ENCODE measurements around the gene MAP2.

The MAP2 gene

GRCh38 chr2:209463226-209463625 lies 39.4 kb downstream of the MAP2 start:
- no peak overlapping the region for H4K5ac ChIP-seq (ENCODE audit: low read length)
- no peak overlapping the region for H3K9ac ChIP-seq (ENCODE audit: low read length)
- H2BK5ac ChIP-seq (ENCODE audit: low read length) = no peak overlapping the region
- H2AK5ac ChIP-seq (ENCODE audit: low read length) = no peak overlapping the region
- no CpG with 5 or more reads among the region's 1 CpG for WGBS (ENCODE audit: extremely low coverage, insufficient coverage, low lambda C conversion rate)
- no peaks in the 10 kb centered on the region for H3K79me1 ChIP-seq (ENCODE audit: low read length)
- no peaks in the 10 kb centered on the region for H3K36me3 ChIP-seq (ENCODE audit: control insufficient read depth, insufficient read depth, low read length)
- no peak overlapping the region for H3K4ac ChIP-seq (ENCODE audit: low read depth, low read length)
- no peak overlapping the region for H2BK15ac ChIP-seq (replicated peaks; ENCODE audit: low read depth)
- no peak overlapping the region for H2BK120ac ChIP-seq (ENCODE audit: low read depth, low read length)
- no peak overlapping the region for H3K27ac ChIP-seq (ENCODE audit: low read depth, low read length)
- H3K79me2 ChIP-seq (ENCODE audit: control insufficient read depth, insufficient read depth, low read length) = no peaks in the 10 kb centered on the region
- no peak overlapping the region for H3K4me3 ChIP-seq (ENCODE audit: low read length)
- no peak overlapping the region for H3K18ac ChIP-seq (ENCODE audit: low read length)
- H3K56ac ChIP-seq (ENCODE audit: low read length) = no peak overlapping the region
- no peaks in the 10 kb centered on the region for H3K4me1 ChIP-seq (ENCODE audit: control insufficient read depth, low read depth, low read length)
- no peaks in the 10 kb centered on the region for H3K27me3 ChIP-seq (ENCODE audit: insufficient read depth, low read length, poor library complexity)
- no peak overlapping the region for H3K23ac ChIP-seq (ENCODE audit: low read length)
- DNase-seq = peak; percentile 20
- H4K8ac ChIP-seq (ENCODE audit: low read depth, low read length) = no peak overlapping the region
- H3K4me2 ChIP-seq (ENCODE audit: low read length) = no peak overlapping the region

- no peak overlapping the region for H3K4ac ChIP-seq (ENCODE audit: low read depth, low read length)
- no peak overlapping the region for H4K5ac ChIP-seq (ENCODE audit: low read length)
- no peak overlapping the region for H3K4me2 ChIP-seq (ENCODE audit: low read length)
- no peaks in the 10 kb centered on the region for H3K79me2 ChIP-seq (ENCODE audit: control insufficient read depth, insufficient read depth, low read length)
- H3K27ac ChIP-seq (ENCODE audit: low read depth, low read length) = no peak overlapping the region
- no peak overlapping the region for H3K9ac ChIP-seq (ENCODE audit: low read length)
- H3K36me3 ChIP-seq (ENCODE audit: control insufficient read depth, insufficient read depth, low read length) = no peaks in the 10 kb centered on the region
- no peak overlapping the region for H3K56ac ChIP-seq (ENCODE audit: low read length)
- no peak overlapping the region for H2AK5ac ChIP-seq (ENCODE audit: low read length)
- no peak overlapping the region for H2BK120ac ChIP-seq (ENCODE audit: low read depth, low read length)
- no peak overlapping the region for H2BK15ac ChIP-seq (replicated peaks; ENCODE audit: low read depth)
- H3K18ac ChIP-seq (ENCODE audit: low read length) = no peak overlapping the region
- no CpG with 5 or more reads among the region's 1 CpG for WGBS (ENCODE audit: extremely low coverage, insufficient coverage, low lambda C conversion rate)
- no peak for DNase-seq
- H4K8ac ChIP-seq (ENCODE audit: low read depth, low read length) = no peak overlapping the region
- H3K79me1 ChIP-seq (ENCODE audit: low read length) = no peaks in the 10 kb centered on the region
- H3K4me1 ChIP-seq (ENCODE audit: control insufficient read depth, low read depth, low read length) = no peaks in the 10 kb centered on the region
- no peak overlapping the region for H3K4me3 ChIP-seq (ENCODE audit: low read length)
- no peak overlapping the region for H2BK5ac ChIP-seq (ENCODE audit: low read length)
- H3K27me3 ChIP-seq (ENCODE audit: insufficient read depth, low read length, poor library complexity) = no peaks in the 10 kb centered on the region
- H3K23ac ChIP-seq (ENCODE audit: low read length) = no peak overlapping the region
These were observed 40.0 kb downstream of the MAP2 start for GRCh38 chr2:209463835-209464234.

- no peak overlapping the region for H3K4me2 ChIP-seq (ENCODE audit: low read length)
- no peak for DNase-seq
- no peak overlapping the region for H4K8ac ChIP-seq (ENCODE audit: low read depth, low read length)
- no peaks in the 10 kb centered on the region for H3K79me2 ChIP-seq (ENCODE audit: control insufficient read depth, insufficient read depth, low read length)
- H4K5ac ChIP-seq (ENCODE audit: low read length) = no peak overlapping the region
- no peak overlapping the region for H3K23ac ChIP-seq (ENCODE audit: low read length)
- H3K4me3 ChIP-seq (ENCODE audit: low read length) = no peak overlapping the region
- WGBS (ENCODE audit: extremely low coverage, insufficient coverage, low lambda C conversion rate) = no CpG with 5 or more reads among the region's 1 CpG
- H2BK120ac ChIP-seq (ENCODE audit: low read depth, low read length) = no peak overlapping the region
- no peaks in the 10 kb centered on the region for H3K36me3 ChIP-seq (ENCODE audit: control insufficient read depth, insufficient read depth, low read length)
- no peak overlapping the region for H3K27ac ChIP-seq (ENCODE audit: low read depth, low read length)
- H2BK15ac ChIP-seq (replicated peaks; ENCODE audit: low read depth) = no peak overlapping the region
- H3K18ac ChIP-seq (ENCODE audit: low read length) = no peak overlapping the region
- H3K79me1 ChIP-seq (ENCODE audit: low read length) = no peaks in the 10 kb centered on the region
- H3K4me1 ChIP-seq (ENCODE audit: control insufficient read depth, low read depth, low read length) = no peaks in the 10 kb centered on the region
- H3K4ac ChIP-seq (ENCODE audit: low read depth, low read length) = no peak overlapping the region
- no peak overlapping the region for H3K9ac ChIP-seq (ENCODE audit: low read length)
- H3K27me3 ChIP-seq (ENCODE audit: insufficient read depth, low read length, poor library complexity) = no peaks in the 10 kb centered on the region
- H2BK5ac ChIP-seq (ENCODE audit: low read length) = no peak overlapping the region
- no peak overlapping the region for H3K56ac ChIP-seq (ENCODE audit: low read length)
- H2AK5ac ChIP-seq (ENCODE audit: low read length) = no peak overlapping the region
These were observed 45.0 kb downstream of the MAP2 start for GRCh38 chr2:209468846-209469245.

- no peak overlapping the region for H3K4me3 ChIP-seq (ENCODE audit: low read length)
These were observed 45.6 kb downstream of the MAP2 start for GRCh38 chr2:209469481-209469880.

GRCh38 chr2:209470466-209470865 lies 46.6 kb downstream of the MAP2 start:
- Histone ChIP-seq H2BK5ac (ENCODE audit: low read length) (no peak overlapping the region), H3K4me1 (ENCODE audit: control insufficient read depth, low read depth, low read length) (no peaks in the 10 kb centered on the region), H3K27me3 (ENCODE audit: insufficient read depth, low read length, poor library complexity) (no peaks in the 10 kb centered on the region), H2BK15ac (replicated peaks; ENCODE audit: low read depth) (no peak overlapping the region), H2AK5ac (ENCODE audit: low read length) (no peak overlapping the region), H3K4ac (ENCODE audit: low read depth, low read length) (no peak overlapping the region), H2BK120ac (ENCODE audit: low read depth, low read length) (no peak overlapping the region), H3K23ac (ENCODE audit: low read length) (no peak overlapping the region), H3K36me3 (ENCODE audit: control insufficient read depth, insufficient read depth, low read length) (no peaks in the 10 kb centered on the region), H3K9ac (ENCODE audit: low read length) (no peak overlapping the region), H3K56ac (ENCODE audit: low read length) (no peak overlapping the region), H3K18ac (ENCODE audit: low read length) (no peak overlapping the region), H3K79me1 (ENCODE audit: low read length) (no peaks in the 10 kb centered on the region), H4K8ac (ENCODE audit: low read depth, low read length) (no peak overlapping the region), H3K4me3 (ENCODE audit: low read length) (no peak overlapping the region), H3K4me2 (ENCODE audit: low read length) (no peak overlapping the region), H3K79me2 (ENCODE audit: control insufficient read depth, insufficient read depth, low read length) (no peaks in the 10 kb centered on the region), H4K5ac (ENCODE audit: low read length) (no peak overlapping the region), H3K27ac (ENCODE audit: low read depth, low read length) (no peak overlapping the region)
- no peak for DNase-seq
- WGBS (ENCODE audit: extremely low coverage, insufficient coverage, low lambda C conversion rate) = no CpG with 5 or more reads among the region's 2 CpGs

More at GRCh38 chr2:209469481-209469880, 45.6 kb downstream of the MAP2 start:
- H3K4me1 ChIP-seq (ENCODE audit: control insufficient read depth, low read depth, low read length) = no peaks in the 10 kb centered on the region
- H3K79me2 ChIP-seq (ENCODE audit: control insufficient read depth, insufficient read depth, low read length) = no peaks in the 10 kb centered on the region
- no peak overlapping the region for H3K9ac ChIP-seq (ENCODE audit: low read length)
- H3K27me3 ChIP-seq (ENCODE audit: insufficient read depth, low read length, poor library complexity) = no peaks in the 10 kb centered on the region
- no peaks in the 10 kb centered on the region for H3K79me1 ChIP-seq (ENCODE audit: low read length)
- no peak overlapping the region for H4K5ac ChIP-seq (ENCODE audit: low read length)
- no peak overlapping the region for H3K4ac ChIP-seq (ENCODE audit: low read depth, low read length)
- H3K56ac ChIP-seq (ENCODE audit: low read length) = no peak overlapping the region
- H2BK120ac ChIP-seq (ENCODE audit: low read depth, low read length) = no peak overlapping the region
- H2AK5ac ChIP-seq (ENCODE audit: low read length) = no peak overlapping the region
- no peak overlapping the region for H2BK5ac ChIP-seq (ENCODE audit: low read length)
- no peaks in the 10 kb centered on the region for H3K36me3 ChIP-seq (ENCODE audit: control insufficient read depth, insufficient read depth, low read length)
- H3K18ac ChIP-seq (ENCODE audit: low read length) = no peak overlapping the region
- H3K27ac ChIP-seq (ENCODE audit: low read depth, low read length) = no peak overlapping the region
- H2BK15ac ChIP-seq (replicated peaks; ENCODE audit: low read depth) = no peak overlapping the region
- H4K8ac ChIP-seq (ENCODE audit: low read depth, low read length) = no peak overlapping the region
- no peak overlapping the region for H3K4me2 ChIP-seq (ENCODE audit: low read length)
- H3K23ac ChIP-seq (ENCODE audit: low read length) = no peak overlapping the region
- DNase-seq = no peak

GRCh38 chr2:209471037-209471436 lies 47.2 kb downstream of the MAP2 start:
- no peak overlapping the region for H3K4me3 ChIP-seq (ENCODE audit: low read length)
- H2BK120ac ChIP-seq (ENCODE audit: low read depth, low read length) = no peak overlapping the region
- H3K4me1 ChIP-seq (ENCODE audit: control insufficient read depth, low read depth, low read length) = no peaks in the 10 kb centered on the region
- no peak overlapping the region for H3K18ac ChIP-seq (ENCODE audit: low read length)
- no peak overlapping the region for H3K27ac ChIP-seq (ENCODE audit: low read depth, low read length)
- no peak overlapping the region for H2BK15ac ChIP-seq (replicated peaks; ENCODE audit: low read depth)
- H4K5ac ChIP-seq (ENCODE audit: low read length) = no peak overlapping the region
- H3K23ac ChIP-seq (ENCODE audit: low read length) = no peak overlapping the region
- H3K4me2 ChIP-seq (ENCODE audit: low read length) = no peak overlapping the region
- no peak overlapping the region for H3K4ac ChIP-seq (ENCODE audit: low read depth, low read length)
- no peak overlapping the region for H2AK5ac ChIP-seq (ENCODE audit: low read length)
- no peak overlapping the region for H2BK5ac ChIP-seq (ENCODE audit: low read length)
- no peaks in the 10 kb centered on the region for H3K36me3 ChIP-seq (ENCODE audit: control insufficient read depth, insufficient read depth, low read length)
- H4K8ac ChIP-seq (ENCODE audit: low read depth, low read length) = no peak overlapping the region
- no peaks in the 10 kb centered on the region for H3K27me3 ChIP-seq (ENCODE audit: insufficient read depth, low read length, poor library complexity)
- H3K56ac ChIP-seq (ENCODE audit: low read length) = no peak overlapping the region
- DNase-seq = no peak
- no peak overlapping the region for H3K9ac ChIP-seq (ENCODE audit: low read length)
- H3K79me2 ChIP-seq (ENCODE audit: control insufficient read depth, insufficient read depth, low read length) = no peaks in the 10 kb centered on the region
- H3K79me1 ChIP-seq (ENCODE audit: low read length) = no peaks in the 10 kb centered on the region

Data from mesendoderm (in vitro differentiated cells).